ENCODE data around the gene ATP12A.

ATP12A gene

GRCh38 chr13:24746618-24747247 is 66.5 kb downstream of the ATP12A start:
- no peaks in the 10 kb centered on the region for H3K9me3 ChIP-seq (ENCODE audit: control insufficient read depth, insufficient read depth, low read length)
- peaks cover 86% of the 10 kb centered on the region for H3K27me3 ChIP-seq (ENCODE audit: control insufficient read depth, insufficient read depth, low read length)
- no peak overlapping the region for H3K9ac ChIP-seq (ENCODE audit: low read depth, low read length)
- H3K27ac ChIP-seq (ENCODE audit: low read depth, low read length): no peak overlapping the region
- peak overlapping the region; percentile 56 for H3K4me3 ChIP-seq (ENCODE audit: low read depth, low read length)
- no peaks in the 10 kb centered on the region for H3K36me3 ChIP-seq (ENCODE audit: control insufficient read depth, insufficient read depth, low read length)
- peaks cover 18% of the 10 kb centered on the region for H3K4me1 ChIP-seq (ENCODE audit: control insufficient read depth, insufficient read depth, low read length)

GRCh38 chr13:24747248-24748060 is 67.2 kb downstream of the ATP12A start:
- Histone ChIP-seq H3K4me1 (ENCODE audit: control insufficient read depth, insufficient read depth, low read length) (peaks cover 18% of the 10 kb centered on the region), H3K27me3 (ENCODE audit: control insufficient read depth, insufficient read depth, low read length) (peaks cover 86% of the 10 kb centered on the region), H3K36me3 (ENCODE audit: control insufficient read depth, insufficient read depth, low read length) (no peaks in the 10 kb centered on the region), H3K9ac (ENCODE audit: low read depth, low read length) (no peak overlapping the region), H3K4me3 (ENCODE audit: low read depth, low read length) (peak overlapping the region; percentile 56), H3K9me3 (ENCODE audit: control insufficient read depth, insufficient read depth, low read length) (no peaks in the 10 kb centered on the region), H3K27ac (ENCODE audit: low read depth, low read length) (no peak overlapping the region)

- Histone ChIP-seq H3K27me3 (ENCODE audit: control insufficient read depth, insufficient read depth, low read length) (peaks cover 80% of the 10 kb centered on the region), H3K9ac (ENCODE audit: low read depth, low read length) (no peak overlapping the region)
Observed at GRCh38 chr13:24748061-24748400, 67.8 kb downstream of the ATP12A start.

GRCh38 chr13:24759197-24759596 is 79.0 kb downstream of the ATP12A start:
- Histone ChIP-seq H3K9me3 (ENCODE audit: control insufficient read depth, insufficient read depth, low read length) (no peaks in the 10 kb centered on the region), H3K36me3 (ENCODE audit: control insufficient read depth, insufficient read depth, low read length) (no peaks in the 10 kb centered on the region), H3K4me3 (ENCODE audit: low read depth, low read length) (no peak overlapping the region), H3K27ac (ENCODE audit: low read depth, low read length) (no peak overlapping the region), H3K9ac (ENCODE audit: low read depth, low read length) (no peak overlapping the region), H3K4me1 (ENCODE audit: control insufficient read depth, insufficient read depth, low read length) (peaks cover 7% of the 10 kb centered on the region; the same call in 1 of the 2 replicates), H3K27me3 (ENCODE audit: control insufficient read depth, insufficient read depth, low read length) (no peaks in the 10 kb centered on the region)

More at GRCh38 chr13:24748061-24748400, 67.8 kb downstream of the ATP12A start:
- no peaks in the 10 kb centered on the region for H3K9me3 ChIP-seq (ENCODE audit: control insufficient read depth, insufficient read depth, low read length)
- H3K4me1 ChIP-seq (ENCODE audit: control insufficient read depth, insufficient read depth, low read length): peaks cover 18% of the 10 kb centered on the region
- H3K27ac ChIP-seq (ENCODE audit: low read depth, low read length): no peak overlapping the region
- H3K4me3 ChIP-seq (ENCODE audit: low read depth, low read length): peak overlapping the region; percentile 56
- H3K36me3 ChIP-seq (ENCODE audit: control insufficient read depth, insufficient read depth, low read length): no peaks in the 10 kb centered on the region
